Osteoblast (primary cell): ENCODE data around the gene SPEF2. TPM values are rescaled to one million over a fixed set of nuclear protein-coding genes. Genes with fewer than 3 reads are reported as not detected.

Experiments used
- DNase-seq: peaks from one replicate; pipeline ENCODE4 v3.0.0; 2011; ENCODE audit warnings: low spot score, mixed read lengths; ENCODE audit not compliant: insufficient read length; ENCODE audit errors: missing footprints
- H2AFZ ChIP-seq: 2 replicates; pipeline ENCODE4 v1.6.0; 2011; ENCODE audit warnings: mild to moderate bottlenecking, low read length
- H3K27ac ChIP-seq: 2 replicates; pipeline ENCODE4 v1.5.1; 2011; ENCODE audit warnings: mild to moderate bottlenecking, low read depth, low read length, moderate library complexity
- H3K27me3 ChIP-seq: 2 replicates; pipeline ENCODE4 v1.6.0; 2012; ENCODE audit warnings: mild to moderate bottlenecking, control low read depth, inconsistent platforms, low read length, moderate library complexity; ENCODE audit not compliant: insufficient read depth
- H3K36me3 ChIP-seq: 2 replicates; pipeline ENCODE4 v1.5.1; 2011; ENCODE audit warnings: mild to moderate bottlenecking, low read length, control low read depth, moderate library complexity; ENCODE audit not compliant: insufficient read depth
- H3K4me1 ChIP-seq: 2 replicates; pipeline ENCODE4 v1.5.1; 2011; ENCODE audit warnings: mild to moderate bottlenecking, low read length, control low read depth, moderate library complexity; ENCODE audit not compliant: insufficient read depth
- H3K4me2 ChIP-seq: 2 replicates; pipeline ENCODE4 v1.6.0; 2011; ENCODE audit warnings: mild to moderate bottlenecking, low read length; ENCODE audit not compliant: insufficient read depth
- H3K4me3 ChIP-seq: fragments of 200-600 bp; sonication (generic); 3 replicates; pipeline ENCODE4 v1.5.1; 2012; ENCODE audit warnings: mild to moderate bottlenecking, low read length, inconsistent platforms; ENCODE audit not compliant: insufficient read depth
- H3K79me2 ChIP-seq: 2 replicates; pipeline ENCODE4 v1.6.0; 2012; ENCODE audit warnings: mild to moderate bottlenecking, low read length, control low read depth, inconsistent platforms; ENCODE audit not compliant: insufficient read depth
- H3K9me3 ChIP-seq: 2 replicates; pipeline ENCODE4 v1.5.1; 2011; ENCODE audit warnings: low read depth, low read length, control low read depth
- H4K20me1 ChIP-seq: 2 replicates; pipeline ENCODE4 v1.6.0; 2012; ENCODE audit warnings: mild to moderate bottlenecking, low read length, control low read depth; ENCODE audit not compliant: insufficient read depth
- total RNA-seq: library from RNA; depleted of rRNA; stranded (reverse); fragments of >200 nt; gene quantifications from 2 replicates; pipeline ENCODE4 v1.2.3, GENCODE V29; 2012
- TF ChIP-seq, protein P1 (sequence below): IDR thresholded peaks from 2 replicates; pipeline ENCODE4 v1.5.1; 2011; ENCODE audit warnings: mild to moderate bottlenecking, low read depth, low read length, moderate library complexity; ENCODE audit errors: extremely low read depth

SPEF2 gene
- total RNA-seq, 1 donor, result 7.2 TPM

DNA sequence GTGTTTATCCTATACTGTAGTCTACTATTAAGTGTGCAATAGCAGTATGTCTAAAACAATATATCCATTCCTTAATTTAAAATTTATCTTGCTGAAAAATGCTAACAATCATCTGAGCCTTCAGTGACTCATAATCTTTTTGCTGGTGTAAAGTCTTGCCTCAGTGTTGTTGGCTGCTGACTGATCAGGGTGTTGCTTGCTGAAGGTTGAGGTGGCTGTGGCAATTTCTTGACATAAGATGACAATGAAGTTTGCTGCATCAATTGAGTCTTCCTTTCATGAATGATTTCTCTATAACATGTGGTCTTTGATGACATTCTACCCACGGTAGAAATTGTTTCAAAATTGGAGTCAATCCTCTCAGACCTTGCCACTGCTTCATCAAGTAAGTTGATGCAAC lies 24.3 kb upstream of the SPEF2 start:
- Histone ChIP-seq H3K36me3 (no peaks in the 10 kb centered on the region), H3K27me3 (no peaks in the 10 kb centered on the region), H3K79me2 (no peaks in the 10 kb centered on the region), H4K20me1 (no peaks in the 10 kb centered on the region), H2AFZ (no peak overlapping the region), H3K27ac (no peak overlapping the region), H3K4me1 (no peaks in the 10 kb centered on the region), H3K4me2 (no peak overlapping the region), H3K9me3 (no peaks in the 10 kb centered on the region), H3K4me3 (no peak overlapping the region)
- TF ChIP-seq, protein P1, sequence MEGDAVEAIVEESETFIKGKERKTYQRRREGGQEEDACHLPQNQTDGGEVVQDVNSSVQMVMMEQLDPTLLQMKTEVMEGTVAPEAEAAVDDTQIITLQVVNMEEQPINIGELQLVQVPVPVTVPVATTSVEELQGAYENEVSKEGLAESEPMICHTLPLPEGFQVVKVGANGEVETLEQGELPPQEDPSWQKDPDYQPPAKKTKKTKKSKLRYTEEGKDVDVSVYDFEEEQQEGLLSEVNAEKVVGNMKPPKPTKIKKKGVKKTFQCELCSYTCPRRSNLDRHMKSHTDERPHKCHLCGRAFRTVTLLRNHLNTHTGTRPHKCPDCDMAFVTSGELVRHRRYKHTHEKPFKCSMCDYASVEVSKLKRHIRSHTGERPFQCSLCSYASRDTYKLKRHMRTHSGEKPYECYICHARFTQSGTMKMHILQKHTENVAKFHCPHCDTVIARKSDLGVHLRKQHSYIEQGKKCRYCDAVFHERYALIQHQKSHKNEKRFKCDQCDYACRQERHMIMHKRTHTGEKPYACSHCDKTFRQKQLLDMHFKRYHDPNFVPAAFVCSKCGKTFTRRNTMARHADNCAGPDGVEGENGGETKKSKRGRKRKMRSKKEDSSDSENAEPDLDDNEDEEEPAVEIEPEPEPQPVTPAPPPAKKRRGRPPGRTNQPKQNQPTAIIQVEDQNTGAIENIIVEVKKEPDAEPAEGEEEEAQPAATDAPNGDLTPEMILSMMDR, result no peak
- no peak for DNase-seq

DNA sequence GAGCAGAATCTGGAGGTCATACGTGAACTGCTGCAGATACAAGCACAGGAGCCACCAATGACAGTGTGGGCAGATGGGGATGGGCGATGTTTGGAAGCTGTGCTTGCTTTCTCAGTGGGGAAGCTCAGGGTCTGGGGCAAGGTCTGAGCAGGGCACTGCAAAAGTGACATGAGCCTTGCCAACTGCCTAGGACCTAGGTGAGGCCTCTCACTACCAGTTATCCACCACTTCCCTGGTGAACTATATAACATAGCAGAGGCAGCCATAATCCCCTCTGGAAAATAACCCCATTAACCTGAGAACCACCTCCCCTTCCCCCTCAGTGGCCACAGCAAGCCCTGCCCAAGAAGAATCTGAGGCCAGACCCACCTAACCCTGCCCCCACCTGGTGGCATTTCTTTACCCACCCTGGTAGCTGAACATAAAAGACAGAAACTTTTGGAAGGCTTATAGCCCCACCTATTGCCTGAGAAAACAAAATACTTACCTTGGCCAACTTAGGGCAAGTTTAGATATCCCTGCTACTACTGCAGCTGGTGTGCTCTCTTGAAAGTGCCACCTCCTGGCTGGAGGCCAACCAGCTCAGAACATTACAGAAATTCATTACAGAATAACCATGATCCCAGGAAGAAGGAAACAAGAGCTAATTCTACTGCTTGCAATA lies 18.8 kb upstream of the SPEF2 start:
- no peaks in the 10 kb centered on the region for H3K9me3 ChIP-seq
- H3K4me3 ChIP-seq, result no peak overlapping the region
- H3K4me1 ChIP-seq, result no peaks in the 10 kb centered on the region
- TF ChIP-seq, protein P1, result no peak
- no peaks in the 10 kb centered on the region for H3K36me3 ChIP-seq
- H3K4me2 ChIP-seq, result no peak overlapping the region
- DNase-seq, result no peak
- no peak overlapping the region for H2AFZ ChIP-seq
- no peak overlapping the region for H3K27ac ChIP-seq
- H4K20me1 ChIP-seq, result no peaks in the 10 kb centered on the region
- H3K27me3 ChIP-seq, result no peaks in the 10 kb centered on the region
- no peaks in the 10 kb centered on the region for H3K79me2 ChIP-seq

DNA sequence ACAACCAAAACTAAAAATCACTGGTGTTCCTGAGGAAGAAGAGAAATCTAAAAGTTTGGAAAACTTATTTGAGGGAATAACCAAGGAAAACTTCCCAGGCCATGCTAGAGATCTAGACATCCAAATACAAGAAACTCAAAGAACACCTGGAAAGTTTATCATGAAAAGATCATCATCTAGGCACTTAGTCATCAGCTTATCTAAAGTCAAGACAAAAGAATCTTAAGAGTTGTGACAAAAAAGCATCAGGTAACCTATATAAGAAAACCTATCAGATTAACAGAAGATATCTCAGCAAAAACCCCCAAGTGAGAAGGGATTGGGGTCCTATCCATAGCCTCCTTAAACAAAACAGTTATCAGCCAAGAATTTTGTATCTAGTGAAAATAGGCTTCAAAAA lies 17.1 kb upstream of the SPEF2 start:
- no peak overlapping the region for H2AFZ ChIP-seq
- no peaks in the 10 kb centered on the region for H3K27me3 ChIP-seq
- no peaks in the 10 kb centered on the region for H3K4me1 ChIP-seq
- H3K4me2 ChIP-seq, result no peak overlapping the region
- H3K36me3 ChIP-seq, result no peaks in the 10 kb centered on the region
- no peak overlapping the region for H3K4me3 ChIP-seq
- no peaks in the 10 kb centered on the region for H3K79me2 ChIP-seq
- H3K27ac ChIP-seq, result no peak overlapping the region
- TF ChIP-seq, protein P1, result no peak
- H3K9me3 ChIP-seq, result no peaks in the 10 kb centered on the region
- DNase-seq, result no peak
- H4K20me1 ChIP-seq, result no peaks in the 10 kb centered on the region

DNA sequence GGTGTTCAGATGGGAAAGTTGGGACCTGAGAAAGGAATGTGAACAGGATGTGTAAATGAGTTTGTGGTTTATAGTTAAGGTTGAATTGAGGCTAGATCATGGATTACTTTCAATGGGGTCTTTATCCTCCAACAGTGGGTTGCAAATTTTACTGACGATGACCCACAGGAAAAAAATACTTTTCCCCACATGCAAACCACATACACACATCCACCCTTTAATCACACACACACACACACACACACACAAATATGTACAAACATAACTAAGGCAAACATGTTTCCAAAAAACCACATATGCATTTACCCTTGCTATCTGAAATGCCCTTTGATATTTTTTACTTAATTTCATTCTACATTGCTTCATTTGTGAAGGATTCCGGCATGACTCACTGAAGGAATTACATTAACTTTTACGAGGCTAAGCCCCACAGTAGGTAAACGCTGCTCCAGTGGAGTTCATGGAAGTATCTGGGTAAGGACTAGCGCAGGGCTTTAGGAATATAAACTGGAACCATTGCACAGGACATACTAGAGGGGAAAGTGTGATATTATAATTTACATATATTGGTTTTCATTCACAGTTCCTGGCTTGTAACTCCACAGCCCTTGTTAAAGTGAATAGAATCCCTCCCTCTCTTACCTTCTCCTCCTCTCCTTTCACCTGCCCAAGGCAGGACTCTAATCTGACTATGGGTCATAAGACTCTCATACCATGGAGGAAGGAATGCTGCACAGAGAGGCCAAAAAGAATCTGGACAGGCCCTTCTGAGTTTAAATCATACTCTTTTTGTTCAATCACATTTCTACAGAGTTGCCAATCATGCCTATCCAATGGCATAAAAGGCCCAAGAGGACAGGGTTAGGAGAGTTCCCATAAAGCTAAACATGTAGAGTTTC lies 8.5 kb upstream of the SPEF2 start:
- Histone ChIP-seq H3K36me3 (no peaks in the 10 kb centered on the region), H4K20me1 (no peaks in the 10 kb centered on the region), H3K79me2 (no peaks in the 10 kb centered on the region), H3K27ac (no peak overlapping the region), H3K4me1 (peaks cover 2% of the 10 kb centered on the region), H3K27me3 (no peaks in the 10 kb centered on the region), H2AFZ (no peak overlapping the region), H3K4me2 (no peak overlapping the region), H3K4me3 (no peak overlapping the region), H3K9me3 (no peaks in the 10 kb centered on the region)
- DNase-seq, result no peak
- TF ChIP-seq, protein P1, result no peak
